SK-N-SH treated with all-trans-retinoic acid at 6 μM for 48 hours (cell line): ENCODE data around the gene ATG10.

Experiments
- ATAC-seq: fragments of 200-7000 bp; cut with Tn5 transposase; 3 replicates; pipeline ENCODE4 v1.9.1; 2020; ENCODE audit warnings: mild to moderate bottlenecking, moderate library complexity
- ARNTL ChIP-seq: fragments of 450-650 bp; formaldehyde crosslinking; IDR thresholded peaks from 2 replicates; pipeline ENCODE4 v1.5.0; 2020; ENCODE audit warnings: low read depth, mild to moderate bottlenecking, moderate library complexity, borderline replicate concordance
- BACH2 ChIP-seq: fragments of 250-450 bp; sonication (Bioruptor Pico); IDR thresholded peaks from 2 replicates; pipeline ENCODE4 v1.9.0; 2021; ENCODE audit warnings: mild to moderate bottlenecking, borderline replicate concordance
- CSDC2 ChIP-seq: fragments of 250-450 bp; sonication (Bioruptor Pico); IDR thresholded peaks from 2 replicates; pipeline ENCODE4 v1.5.0; 2020; ENCODE audit warnings: mild to moderate bottlenecking, moderate library complexity
- GLIS3 ChIP-seq: fragments of 250-450 bp; sonication (Bioruptor Pico); IDR thresholded peaks from 2 replicates; pipeline ENCODE4 v1.5.0; 2020; ENCODE audit warnings: mild to moderate bottlenecking, moderate library complexity
- ISL1 ChIP-seq: fragments of 250-450 bp; sonication (Bioruptor Pico); IDR thresholded peaks from 2 replicates; pipeline ENCODE4 v2.1.2; 2022; ENCODE audit warnings: mild to moderate bottlenecking, moderate library complexity
- OSR1 ChIP-seq: fragments of 250-450 bp; sonication (Bioruptor Pico); IDR thresholded peaks from 2 replicates; pipeline ENCODE4 v1.8.0; 2022; ENCODE audit warnings: moderate library complexity, mild to moderate bottlenecking, inconsistent platforms
- PPARA ChIP-seq: fragments of 250-450 bp; sonication (Bioruptor Pico); IDR thresholded peaks from 2 replicates; pipeline ENCODE4 v1.5.0; 2020; ENCODE audit warnings: mild to moderate bottlenecking, borderline replicate concordance
- RARB ChIP-seq: fragments of 250-450 bp; sonication (Bioruptor Pico); IDR thresholded peaks from 2 replicates; pipeline ENCODE4 v1.8.0; 2021; ENCODE audit warnings: mild to moderate bottlenecking, moderate library complexity
- TCF4 ChIP-seq: fragments of 250-450 bp; sonication (Bioruptor Pico); IDR thresholded peaks from 2 replicates; pipeline ENCODE4 v1.8.0; 2021; ENCODE audit warnings: mild to moderate bottlenecking, moderate library complexity, borderline replicate concordance
- ZFP3 ChIP-seq: fragments of 250-450 bp; sonication (Bioruptor Pico); IDR thresholded peaks from 2 replicates; pipeline ENCODE4 v1.5.0; 2020; ENCODE audit warnings: mild to moderate bottlenecking, moderate library complexity
- ZFP30 ChIP-seq: fragments of 450-650 bp; formaldehyde crosslinking; IDR thresholded peaks from 2 replicates; pipeline ENCODE4 v1.5.0; 2022; ENCODE audit warnings: mild to moderate bottlenecking, moderate library complexity
- ZNF565 ChIP-seq: fragments of 450-650 bp; formaldehyde crosslinking; conservative IDR thresholded peaks from 2 replicates; pipeline ENCODE4 v1.5.0; 2020; ENCODE audit warnings: low read depth, mild to moderate bottlenecking, moderate library complexity
- TF ChIP-seq, protein P1 (sequence below): fragments of 250-450 bp; sonication (Bioruptor Pico); IDR thresholded peaks from 2 replicates; pipeline ENCODE4 v1.8.0; 2020; ENCODE audit warnings: mild to moderate bottlenecking, moderate library complexity, borderline replicate concordance
- TF ChIP-seq, protein P2 (sequence below): fragments of 250-450 bp; sonication (Bioruptor Pico); IDR thresholded peaks from 2 replicates; pipeline ENCODE4 v1.8.0; 2021; ENCODE audit warnings: low read depth, mild to moderate bottlenecking, moderate library complexity, borderline replicate concordance
- TF ChIP-seq, protein P3 (sequence below): fragments of 250-450 bp; sonication (Bioruptor Pico); IDR thresholded peaks from 2 replicates; pipeline ENCODE4 v1.5.0; 2020; ENCODE audit warnings: mild to moderate bottlenecking, moderate library complexity
- TF ChIP-seq, protein P4 (sequence below): fragments of 250-450 bp; sonication (Bioruptor Pico); IDR thresholded peaks from 2 replicates; pipeline ENCODE4 v1.5.1; 2021; ENCODE audit warnings: mild to moderate bottlenecking, moderate library complexity
- TF ChIP-seq, protein P5 (sequence below): fragments of 250-450 bp; sonication (Bioruptor Pico); IDR thresholded peaks from 2 replicates; pipeline ENCODE4 v1.5.1; 2020; ENCODE audit warnings: low read depth, mild to moderate bottlenecking, moderate library complexity

Gene ATG10

DNA sequence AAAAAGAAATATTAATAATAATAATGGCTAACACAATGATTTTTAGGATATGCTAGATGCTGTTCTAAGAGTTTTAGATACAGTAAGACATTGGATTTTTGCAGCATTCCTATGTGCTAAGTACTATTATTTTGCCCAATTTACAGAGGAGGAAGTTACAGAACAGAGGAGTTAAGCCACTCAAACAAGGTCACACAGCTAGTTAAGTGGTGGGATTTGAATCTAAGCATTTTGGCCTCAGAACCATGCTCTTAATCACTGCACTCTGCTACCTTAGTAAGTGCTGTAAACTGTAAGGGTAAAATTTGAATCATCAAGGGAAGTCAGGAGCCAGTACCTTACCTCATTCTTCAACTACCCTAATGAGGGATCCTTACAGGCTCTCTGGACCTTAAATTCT lies 280.9 kb downstream of the ATG10 start:
- TF ChIP-seq PPARA (CRISPR knock-in tag) (no peak), OSR1 (CRISPR knock-in tag) (no peak), BACH2 (no peak), CSDC2 (CRISPR knock-in tag) (no peak), GLIS3 (CRISPR knock-in tag) (no peak), ZFP30 (CRISPR knock-in tag) (no peak), ZNF565 (CRISPR knock-in tag) (no peak)
- TF ChIP-seq, protein P1, sequence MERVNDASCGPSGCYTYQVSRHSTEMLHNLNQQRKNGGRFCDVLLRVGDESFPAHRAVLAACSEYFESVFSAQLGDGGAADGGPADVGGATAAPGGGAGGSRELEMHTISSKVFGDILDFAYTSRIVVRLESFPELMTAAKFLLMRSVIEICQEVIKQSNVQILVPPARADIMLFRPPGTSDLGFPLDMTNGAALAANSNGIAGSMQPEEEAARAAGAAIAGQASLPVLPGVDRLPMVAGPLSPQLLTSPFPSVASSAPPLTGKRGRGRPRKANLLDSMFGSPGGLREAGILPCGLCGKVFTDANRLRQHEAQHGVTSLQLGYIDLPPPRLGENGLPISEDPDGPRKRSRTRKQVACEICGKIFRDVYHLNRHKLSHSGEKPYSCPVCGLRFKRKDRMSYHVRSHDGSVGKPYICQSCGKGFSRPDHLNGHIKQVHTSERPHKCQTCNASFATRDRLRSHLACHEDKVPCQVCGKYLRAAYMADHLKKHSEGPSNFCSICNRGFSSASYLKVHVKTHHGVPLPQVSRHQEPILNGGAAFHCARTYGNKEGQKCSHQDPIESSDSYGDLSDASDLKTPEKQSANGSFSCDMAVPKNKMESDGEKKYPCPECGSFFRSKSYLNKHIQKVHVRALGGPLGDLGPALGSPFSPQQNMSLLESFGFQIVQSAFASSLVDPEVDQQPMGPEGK = no peak
- TF ChIP-seq, protein P2, sequence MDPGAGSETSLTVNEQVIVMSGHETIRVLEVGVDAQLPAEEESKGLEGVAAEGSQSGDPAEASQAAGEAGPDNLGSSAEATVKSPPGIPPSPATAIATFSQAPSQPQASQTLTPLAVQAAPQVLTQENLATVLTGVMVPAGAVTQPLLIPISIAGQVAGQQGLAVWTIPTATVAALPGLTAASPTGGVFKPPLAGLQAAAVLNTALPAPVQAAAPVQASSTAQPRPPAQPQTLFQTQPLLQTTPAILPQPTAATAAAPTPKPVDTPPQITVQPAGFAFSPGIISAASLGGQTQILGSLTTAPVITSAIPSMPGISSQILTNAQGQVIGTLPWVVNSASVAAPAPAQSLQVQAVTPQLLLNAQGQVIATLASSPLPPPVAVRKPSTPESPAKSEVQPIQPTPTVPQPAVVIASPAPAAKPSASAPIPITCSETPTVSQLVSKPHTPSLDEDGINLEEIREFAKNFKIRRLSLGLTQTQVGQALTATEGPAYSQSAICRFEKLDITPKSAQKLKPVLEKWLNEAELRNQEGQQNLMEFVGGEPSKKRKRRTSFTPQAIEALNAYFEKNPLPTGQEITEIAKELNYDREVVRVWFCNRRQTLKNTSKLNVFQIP = no peak
- ATAC-seq = no peak

DNA sequence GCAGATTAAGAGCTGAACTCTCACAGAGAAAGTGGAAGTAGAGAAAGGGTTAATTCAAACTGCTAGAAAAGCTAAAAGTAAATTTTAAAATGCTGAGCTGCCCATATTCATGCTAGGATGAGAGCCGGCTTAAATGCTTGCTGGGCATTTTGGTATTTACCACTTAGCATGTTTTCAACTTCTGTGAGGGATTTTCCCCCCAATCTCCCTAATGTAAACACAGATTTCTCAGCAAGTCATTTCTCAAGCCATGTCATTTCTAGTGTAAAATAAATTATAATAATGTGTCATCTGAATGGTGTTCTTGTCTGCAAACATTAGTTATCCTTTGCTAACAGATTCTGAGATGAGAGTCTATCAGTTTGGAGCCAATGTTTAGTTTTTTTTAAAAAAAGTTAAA lies 284.0 kb downstream of the ATG10 start:
- no peak for TF ChIP-seq RARB (CRISPR knock-in tag)
- TF ChIP-seq, protein P3, sequence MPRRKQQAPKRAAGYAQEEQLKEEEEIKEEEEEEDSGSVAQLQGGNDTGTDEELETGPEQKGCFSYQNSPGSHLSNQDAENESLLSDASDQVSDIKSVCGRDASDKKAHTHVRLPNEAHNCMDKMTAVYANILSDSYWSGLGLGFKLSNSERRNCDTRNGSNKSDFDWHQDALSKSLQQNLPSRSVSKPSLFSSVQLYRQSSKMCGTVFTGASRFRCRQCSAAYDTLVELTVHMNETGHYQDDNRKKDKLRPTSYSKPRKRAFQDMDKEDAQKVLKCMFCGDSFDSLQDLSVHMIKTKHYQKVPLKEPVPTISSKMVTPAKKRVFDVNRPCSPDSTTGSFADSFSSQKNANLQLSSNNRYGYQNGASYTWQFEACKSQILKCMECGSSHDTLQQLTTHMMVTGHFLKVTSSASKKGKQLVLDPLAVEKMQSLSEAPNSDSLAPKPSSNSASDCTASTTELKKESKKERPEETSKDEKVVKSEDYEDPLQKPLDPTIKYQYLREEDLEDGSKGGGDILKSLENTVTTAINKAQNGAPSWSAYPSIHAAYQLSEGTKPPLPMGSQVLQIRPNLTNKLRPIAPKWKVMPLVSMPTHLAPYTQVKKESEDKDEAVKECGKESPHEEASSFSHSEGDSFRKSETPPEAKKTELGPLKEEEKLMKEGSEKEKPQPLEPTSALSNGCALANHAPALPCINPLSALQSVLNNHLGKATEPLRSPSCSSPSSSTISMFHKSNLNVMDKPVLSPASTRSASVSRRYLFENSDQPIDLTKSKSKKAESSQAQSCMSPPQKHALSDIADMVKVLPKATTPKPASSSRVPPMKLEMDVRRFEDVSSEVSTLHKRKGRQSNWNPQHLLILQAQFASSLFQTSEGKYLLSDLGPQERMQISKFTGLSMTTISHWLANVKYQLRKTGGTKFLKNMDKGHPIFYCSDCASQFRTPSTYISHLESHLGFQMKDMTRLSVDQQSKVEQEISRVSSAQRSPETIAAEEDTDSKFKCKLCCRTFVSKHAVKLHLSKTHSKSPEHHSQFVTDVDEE (CRISPR knock-in tag) = no peak
- TF ChIP-seq, protein P1 = no peak
- TF ChIP-seq, protein P4, sequence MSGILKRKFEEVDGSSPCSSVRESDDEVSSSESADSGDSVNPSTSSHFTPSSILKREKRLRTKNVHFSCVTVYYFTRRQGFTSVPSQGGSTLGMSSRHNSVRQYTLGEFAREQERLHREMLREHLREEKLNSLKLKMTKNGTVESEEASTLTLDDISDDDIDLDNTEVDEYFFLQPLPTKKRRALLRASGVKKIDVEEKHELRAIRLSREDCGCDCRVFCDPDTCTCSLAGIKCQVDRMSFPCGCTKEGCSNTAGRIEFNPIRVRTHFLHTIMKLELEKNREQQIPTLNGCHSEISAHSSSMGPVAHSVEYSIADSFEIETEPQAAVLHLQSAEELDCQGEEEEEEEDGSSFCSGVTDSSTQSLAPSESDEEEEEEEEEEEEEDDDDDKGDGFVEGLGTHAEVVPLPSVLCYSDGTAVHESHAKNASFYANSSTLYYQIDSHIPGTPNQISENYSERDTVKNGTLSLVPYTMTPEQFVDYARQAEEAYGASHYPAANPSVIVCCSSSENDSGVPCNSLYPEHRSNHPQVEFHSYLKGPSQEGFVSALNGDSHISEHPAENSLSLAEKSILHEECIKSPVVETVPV (CRISPR knock-in tag) = no peak
- ATAC-seq = no peak

DNA sequence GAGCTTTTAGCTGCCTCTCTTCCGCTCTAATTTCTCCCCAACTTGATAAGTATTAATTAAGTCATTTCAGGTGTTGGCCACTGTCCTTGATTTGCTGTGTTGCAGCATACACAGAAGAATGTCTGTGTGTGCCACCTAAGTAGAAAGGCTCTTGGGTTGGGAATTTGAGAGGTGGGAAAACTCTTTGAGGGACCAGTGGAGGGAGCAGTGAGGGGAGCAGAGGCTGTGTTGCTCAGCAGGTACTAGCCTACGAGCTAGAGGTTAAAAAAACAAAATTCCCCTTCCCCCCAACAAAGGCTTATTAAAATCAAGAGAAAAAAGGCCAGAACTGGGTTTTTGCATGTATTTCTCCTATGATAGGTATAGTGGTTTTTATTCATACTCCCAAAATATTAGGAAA lies 285.4 kb downstream of the ATG10 start:
- ATAC-seq = no peak
- TF ChIP-seq, protein P5, sequence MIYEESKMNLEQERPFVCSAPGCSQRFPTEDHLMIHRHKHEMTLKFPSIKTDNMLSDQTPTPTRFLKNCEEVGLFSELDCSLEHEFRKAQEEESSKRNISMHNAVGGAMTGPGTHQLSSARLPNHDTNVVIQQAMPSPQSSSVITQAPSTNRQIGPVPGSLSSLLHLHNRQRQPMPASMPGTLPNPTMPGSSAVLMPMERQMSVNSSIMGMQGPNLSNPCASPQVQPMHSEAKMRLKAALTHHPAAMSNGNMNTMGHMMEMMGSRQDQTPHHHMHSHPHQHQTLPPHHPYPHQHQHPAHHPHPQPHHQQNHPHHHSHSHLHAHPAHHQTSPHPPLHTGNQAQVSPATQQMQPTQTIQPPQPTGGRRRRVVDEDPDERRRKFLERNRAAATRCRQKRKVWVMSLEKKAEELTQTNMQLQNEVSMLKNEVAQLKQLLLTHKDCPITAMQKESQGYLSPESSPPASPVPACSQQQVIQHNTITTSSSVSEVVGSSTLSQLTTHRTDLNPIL = no peak
- no peak for TF ChIP-seq GLIS3 (CRISPR knock-in tag)
- no peak for TF ChIP-seq ZFP3 (CRISPR knock-in tag)

DNA sequence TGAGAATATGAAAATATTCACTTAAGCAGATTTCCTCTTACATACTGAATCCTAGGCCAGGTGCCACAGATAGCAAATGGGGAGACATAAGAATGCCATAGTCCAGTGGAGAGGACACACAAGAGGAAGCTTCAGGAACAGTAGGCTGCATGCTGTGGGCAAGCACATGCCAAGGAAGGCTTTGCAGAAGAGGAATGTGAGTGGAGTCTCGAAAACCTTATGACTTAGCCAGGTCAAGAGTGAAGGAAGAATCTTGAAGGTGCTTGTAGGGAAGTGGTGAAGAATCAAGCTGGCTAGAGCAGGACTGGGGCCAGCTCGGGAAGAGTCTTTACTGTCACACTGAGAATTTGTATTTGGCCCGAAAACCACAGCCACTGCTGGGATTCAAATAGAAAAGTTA lies 285.9 kb downstream of the ATG10 start:
- TF ChIP-seq ZNF565 (CRISPR knock-in tag) (no peak), BACH2 (no peak), ARNTL (no peak), TCF4 (no peak), ISL1 (CRISPR knock-in tag) (no peak), OSR1 (CRISPR knock-in tag) (no peak)
- TF ChIP-seq, protein P3 (CRISPR knock-in tag) = no peak
- ATAC-seq = no peak
